Loucy (cell line): ENCODE measurements around the gene TRIM56.
"Not testable (repeated sequence)": the region's sequence is repeated elsewhere in the genome, so short reads cannot be mapped to it uniquely, and the experiment has no call there.

Source experiments
- H2AFZ ChIP-seq: fragments of 200-600 bp; sonication (generic); 2 replicates; pipeline ENCODE4 v1.6.0; 2016; ENCODE audit warnings: antibody characterized with exemption, mild to moderate bottlenecking, low read length, moderate library complexity
- H3F3A ChIP-seq: fragments of 200-600 bp; 2 replicates; pipeline ENCODE4 v1.6.0; 2016; ENCODE audit warnings: antibody characterized with exemption, low read depth, mild to moderate bottlenecking
- H3K27me3 ChIP-seq: fragments of 200-600 bp; sonication (generic); 2 replicates; pipeline ENCODE4 v1.6.1; 2014; ENCODE audit warnings: low read length, mild to moderate bottlenecking; ENCODE audit not compliant: insufficient read depth, poor library complexity, severe bottlenecking
- H3K36me3 ChIP-seq: fragments of 200-600 bp; sonication (generic); 2 replicates; pipeline ENCODE4 v1.6.1; 2016; ENCODE audit warnings: low read length; ENCODE audit not compliant: insufficient read depth
- H3K4me1 ChIP-seq: fragments of 200-600 bp; sonication (generic); 2 replicates; pipeline ENCODE4 v1.5.1; 2014; ENCODE audit warnings: low read length, mild to moderate bottlenecking; ENCODE audit not compliant: insufficient read depth, poor library complexity, severe bottlenecking
- H3K4me2 ChIP-seq: fragments of 200-600 bp; sonication (generic); 2 replicates; pipeline ENCODE4 v1.6.0; 2014; ENCODE audit warnings: antibody characterized with exemption, low read length, low read depth, mild to moderate bottlenecking; ENCODE audit not compliant: poor library complexity, severe bottlenecking
- H3K4me3 ChIP-seq: fragments of 200-600 bp; sonication (generic); 2 replicates; pipeline ENCODE4 v1.5.1; 2014; ENCODE audit warnings: low read length, mild to moderate bottlenecking, mixed read lengths; ENCODE audit not compliant: poor library complexity, severe bottlenecking
- H3K79me2 ChIP-seq: fragments of 200-600 bp; sonication (generic); 2 replicates; pipeline ENCODE4 v1.6.1; 2014; ENCODE audit warnings: low read length; ENCODE audit not compliant: insufficient read depth
- H3K9ac ChIP-seq: fragments of 200-600 bp; sonication (generic); 2 replicates; pipeline ENCODE4 v1.6.0; 2014; ENCODE audit warnings: mild to moderate bottlenecking, low read depth, low read length, moderate library complexity; ENCODE audit not compliant: poor library complexity, severe bottlenecking
- H3K9me2 ChIP-seq: fragments of 200-600 bp; sonication (generic); replicated peaks from 2 replicates; pipeline ENCODE4 v1.6.1; 2016; ENCODE audit warnings: low read depth, low read length, mixed read lengths
- H3K9me3 ChIP-seq: fragments of 200-600 bp; sonication (generic); 2 replicates; pipeline ENCODE4 v1.6.1; 2014; ENCODE audit warnings: mild to moderate bottlenecking, antibody characterized with exemption, low read length, low read depth; ENCODE audit not compliant: insufficient read depth
- H4K20me1 ChIP-seq: fragments of 200-600 bp; sonication (generic); 2 replicates; pipeline ENCODE4 v1.6.0; 2014; ENCODE audit warnings: antibody characterized with exemption, low read length, mild to moderate bottlenecking; ENCODE audit not compliant: insufficient read depth, poor library complexity, severe bottlenecking
- EZH2phosphoT487 ChIP-seq: fragments of 200-600 bp; IDR thresholded peaks from 2 replicates; pipeline ENCODE4 v1.6.1; 2018; ENCODE audit warnings: antibody characterized with exemption, mild to moderate bottlenecking, moderate library complexity, borderline replicate concordance
- TF ChIP-seq, protein P1 (sequence below): fragments of 200-600 bp; sonication (generic); conservative IDR thresholded peaks from 2 replicates; pipeline ENCODE4 v1.5.1; 2014; ENCODE audit warnings: mild to moderate bottlenecking, antibody characterized with exemption, low read length

The TRIM56 gene

GRCh38 chr7:101111261-101111660 lies 26.0 kb downstream of the TRIM56 start:
- no peaks in the 10 kb centered on the region for H3F3A ChIP-seq
- no peaks in the 10 kb centered on the region for H3K4me1 ChIP-seq
- H3K27me3 ChIP-seq: no peaks in the 10 kb centered on the region
- no peak overlapping the region for H3K9ac ChIP-seq
- no peaks in the 10 kb centered on the region for H3K9me2 ChIP-seq
- H3K9me3 ChIP-seq: no peaks in the 10 kb centered on the region
- no peak overlapping the region for H3K4me3 ChIP-seq
- no peaks in the 10 kb centered on the region for H4K20me1 ChIP-seq
- H3K4me2 ChIP-seq: no peak overlapping the region
- no peaks in the 10 kb centered on the region for H3K79me2 ChIP-seq
- TF ChIP-seq, protein P1, sequence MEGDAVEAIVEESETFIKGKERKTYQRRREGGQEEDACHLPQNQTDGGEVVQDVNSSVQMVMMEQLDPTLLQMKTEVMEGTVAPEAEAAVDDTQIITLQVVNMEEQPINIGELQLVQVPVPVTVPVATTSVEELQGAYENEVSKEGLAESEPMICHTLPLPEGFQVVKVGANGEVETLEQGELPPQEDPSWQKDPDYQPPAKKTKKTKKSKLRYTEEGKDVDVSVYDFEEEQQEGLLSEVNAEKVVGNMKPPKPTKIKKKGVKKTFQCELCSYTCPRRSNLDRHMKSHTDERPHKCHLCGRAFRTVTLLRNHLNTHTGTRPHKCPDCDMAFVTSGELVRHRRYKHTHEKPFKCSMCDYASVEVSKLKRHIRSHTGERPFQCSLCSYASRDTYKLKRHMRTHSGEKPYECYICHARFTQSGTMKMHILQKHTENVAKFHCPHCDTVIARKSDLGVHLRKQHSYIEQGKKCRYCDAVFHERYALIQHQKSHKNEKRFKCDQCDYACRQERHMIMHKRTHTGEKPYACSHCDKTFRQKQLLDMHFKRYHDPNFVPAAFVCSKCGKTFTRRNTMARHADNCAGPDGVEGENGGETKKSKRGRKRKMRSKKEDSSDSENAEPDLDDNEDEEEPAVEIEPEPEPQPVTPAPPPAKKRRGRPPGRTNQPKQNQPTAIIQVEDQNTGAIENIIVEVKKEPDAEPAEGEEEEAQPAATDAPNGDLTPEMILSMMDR: no peak
- TF ChIP-seq EZH2phosphoT487: no peak
- H2AFZ ChIP-seq: no peak overlapping the region
- H3K36me3 ChIP-seq: no peaks in the 10 kb centered on the region

- H3K4me2 ChIP-seq: no peak overlapping the region
- H2AFZ ChIP-seq: no peak overlapping the region
- no peaks in the 10 kb centered on the region for H3F3A ChIP-seq
- H3K36me3 ChIP-seq: no peaks in the 10 kb centered on the region
- no peaks in the 10 kb centered on the region for H3K27me3 ChIP-seq
- no peaks in the 10 kb centered on the region for H4K20me1 ChIP-seq
- no peaks in the 10 kb centered on the region for H3K9me2 ChIP-seq
- H3K9ac ChIP-seq: no peak overlapping the region
- no peaks in the 10 kb centered on the region for H3K4me1 ChIP-seq
- H3K79me2 ChIP-seq: no peaks in the 10 kb centered on the region
- no peaks in the 10 kb centered on the region for H3K9me3 ChIP-seq
- no peak overlapping the region for H3K4me3 ChIP-seq
- no peak for TF ChIP-seq EZH2phosphoT487
Measured at GRCh38 chr7:101112233-101112632, 27.0 kb downstream of the TRIM56 start.

GRCh38 chr7:101113140-101113539 lies 27.9 kb downstream of the TRIM56 start:
- H3K27me3 ChIP-seq, H4K20me1 ChIP-seq, H3K4me3 ChIP-seq, H3F3A ChIP-seq, H3K9me2 ChIP-seq, H3K36me3 ChIP-seq, H3K79me2 ChIP-seq, H3K9me3 ChIP-seq, H3K4me1 ChIP-seq, H3K9ac ChIP-seq, H3K4me2 ChIP-seq, H2AFZ ChIP-seq: not testable (repeated sequence)

GRCh38 chr7:101113836-101114235 lies 28.6 kb downstream of the TRIM56 start:
- no peaks in the 10 kb centered on the region for H3K36me3 ChIP-seq
- H3K4me3 ChIP-seq: no peak overlapping the region
- H3K4me2 ChIP-seq: no peak overlapping the region
- H3K9me2 ChIP-seq: no peaks in the 10 kb centered on the region
- H2AFZ ChIP-seq: no peak overlapping the region
- no peaks in the 10 kb centered on the region for H3K9me3 ChIP-seq
- no peaks in the 10 kb centered on the region for H3K27me3 ChIP-seq
- H4K20me1 ChIP-seq: no peaks in the 10 kb centered on the region
- H3K9ac ChIP-seq: no peak overlapping the region
- TF ChIP-seq, protein P1: no peak
- TF ChIP-seq EZH2phosphoT487: no peak
- no peaks in the 10 kb centered on the region for H3F3A ChIP-seq
- no peaks in the 10 kb centered on the region for H3K79me2 ChIP-seq
- H3K4me1 ChIP-seq: no peaks in the 10 kb centered on the region
